ENCODE data around the gene PPRC1.
A peak's percentile ranks its signal among the peaks of the same experiment; 100 is the strongest.

Gene PPRC1

GRCh38 chr10:102150970-102151773 is 18.3 kb downstream of the PPRC1 start:
- no peak for DNase-seq (ENCODE audit: low spot score)

GRCh38 chr10:102151774-102152544 is 19.1 kb downstream of the PPRC1 start, which contains the start of gene NOLC1:
TSS of gene NOLC1 (plus strand) at chr10:102152389. CDS start at chr10:102152411, 22 bp downstream.
- DNase-seq (ENCODE audit: low spot score): peak; percentile 100

GRCh38 chr10:102152545-102152890 is 19.7 kb downstream of the PPRC1 start:
- DNase-seq (ENCODE audit: low spot score): peak; percentile 48

- no peak for DNase-seq (ENCODE audit: low spot score)
Observed at GRCh38 chr10:102153093-102153620, 20.3 kb downstream of the PPRC1 start.

- DNase-seq (ENCODE audit: low spot score): no peak
Observed at GRCh38 chr10:102154466-102155116, 21.8 kb downstream of the PPRC1 start.

GRCh38 chr10:102157224-102157623 is 24.4 kb downstream of the PPRC1 start:
- DNase-seq (ENCODE audit: low spot score): no peak

- no peak for DNase-seq (ENCODE audit: low spot score)
Observed at GRCh38 chr10:102159051-102159597, 26.3 kb downstream of the PPRC1 start.

GRCh38 chr10:102159831-102160230 is 27.0 kb downstream of the PPRC1 start:
- DNase-seq (ENCODE audit: low spot score): no peak

GRCh38 chr10:102163342-102163989 is 30.6 kb downstream of the PPRC1 start:
- DNase-seq (ENCODE audit: low spot score): no peak

- no peak for DNase-seq (ENCODE audit: low spot score)
Observed at GRCh38 chr10:102167861-102168260, 35.0 kb downstream of the PPRC1 start.

- DNase-seq (ENCODE audit: low spot score): no peak
Observed at GRCh38 chr10:102170602-102171001, 37.8 kb downstream of the PPRC1 start.

GRCh38 chr10:102172288-102172687 is 39.4 kb downstream of the PPRC1 start:
- DNase-seq (ENCODE audit: low spot score): no peak

GRCh38 chr10:102175415-102175814 is 42.6 kb downstream of the PPRC1 start:
- no peak for DNase-seq (ENCODE audit: low spot score)

- no peak for DNase-seq (ENCODE audit: low spot score)
Observed at GRCh38 chr10:102184606-102185005, 51.8 kb downstream of the PPRC1 start.

- no peak for DNase-seq (ENCODE audit: low spot score)
Observed at GRCh38 chr10:102185272-102185671, 52.4 kb downstream of the PPRC1 start.

- no peak for DNase-seq (ENCODE audit: low spot score)
Observed at GRCh38 chr10:102185811-102186527, 53.1 kb downstream of the PPRC1 start.

GRCh38 chr10:102188298-102188940 is 55.6 kb downstream of the PPRC1 start:
- no peak for DNase-seq (ENCODE audit: low spot score)

- peak; percentile 71 for DNase-seq (ENCODE audit: low spot score)
Observed at GRCh38 chr10:102188941-102189898, 56.4 kb downstream of the PPRC1 start.

GRCh38 chr10:102191956-102192355 is 59.1 kb downstream of the PPRC1 start:
- no peak for DNase-seq (ENCODE audit: low spot score)

All from activated CD4-positive, alpha-beta T cell treated with anti-CD3 and anti-CD28 coated beads, Interleukin-2, Interleukin-4, amounts not matched to agents 100 ng/mL and 50 ng/mL, durations not matched to agents 16 hours and 8 hours (primary cell).